ENCODE data around the gene AGGF1.
"Not testable (repeated sequence)": the region's sequence is repeated elsewhere in the genome, so short reads cannot be mapped to it uniquely, and the experiment has no call there.

Gene AGGF1

GRCh38 chr5:77028631-77029375 is 1.4 kb upstream of the AGGF1 start:
- no peak for DNase-seq (ENCODE audit: low read depth)

GRCh38 chr5:77029376-77029885 is 773 bp upstream of the AGGF1 start:
- peak; percentile 8 for DNase-seq (ENCODE audit: low read depth)

GRCh38 chr5:77031891-77032290 is 1.7 kb downstream of the AGGF1 start:
- DNase-seq (ENCODE audit: low read depth) = no peak

GRCh38 chr5:77032635-77033034 is 2.4 kb downstream of the AGGF1 start:
- DNase-seq (ENCODE audit: low read depth) = no peak

GRCh38 chr5:77033338-77033737 is 3.1 kb downstream of the AGGF1 start:
- no peak for DNase-seq (ENCODE audit: low read depth)

GRCh38 chr5:77035950-77036349 is 5.7 kb downstream of the AGGF1 start:
- no peak for DNase-seq (ENCODE audit: low read depth)

GRCh38 chr5:77046416-77047073 is 16.3 kb downstream of the AGGF1 start:
- DNase-seq (ENCODE audit: low read depth) = no peak

GRCh38 chr5:77064040-77064439 is 33.8 kb downstream of the AGGF1 start:
- no peak for DNase-seq (ENCODE audit: low read depth)

GRCh38 chr5:77065256-77065655 is 35.1 kb downstream of the AGGF1 start:
- DNase-seq (ENCODE audit: low read depth) = no peak

GRCh38 chr5:77066184-77066583 is 36.0 kb downstream of the AGGF1 start:
- no peak for DNase-seq (ENCODE audit: low read depth)

- peak; percentile 67 for DNase-seq (ENCODE audit: low read depth)
Measured at GRCh38 chr5:77066823-77067442, 36.7 kb downstream of the AGGF1 start.

GRCh38 chr5:77073667-77074066 is 43.5 kb downstream of the AGGF1 start:
- peak; percentile 83 for DNase-seq (ENCODE audit: low read depth)

- DNase-seq (ENCODE audit: low read depth) = no peak
Measured at GRCh38 chr5:77074745-77075144, 44.5 kb downstream of the AGGF1 start.

- DNase-seq (ENCODE audit: low read depth) = peak; percentile 56
Measured at GRCh38 chr5:77076961-77077828, 47.0 kb downstream of the AGGF1 start.

- no peak for DNase-seq (ENCODE audit: low read depth)
Measured at GRCh38 chr5:77077829-77078176, 47.6 kb downstream of the AGGF1 start.

- DNase-seq (ENCODE audit: low read depth) = not testable (repeated sequence)
Measured at GRCh38 chr5:77080479-77080878, 50.3 kb downstream of the AGGF1 start.

- no peak for DNase-seq (ENCODE audit: low read depth)
Measured at GRCh38 chr5:77080905-77081304, 50.7 kb downstream of the AGGF1 start.

GRCh38 chr5:77082280-77082679 is 52.1 kb downstream of the AGGF1 start:
- DNase-seq (ENCODE audit: low read depth) = no peak

- no peak for DNase-seq (ENCODE audit: low read depth)
Measured at GRCh38 chr5:77083088-77083487, 52.9 kb downstream of the AGGF1 start.

- DNase-seq (ENCODE audit: low read depth) = no peak
Measured at GRCh38 chr5:77086368-77086688, 56.1 kb downstream of the AGGF1 start.

- peak; percentile 59 for DNase-seq (ENCODE audit: low read depth)
Measured at GRCh38 chr5:77086689-77087483, 56.7 kb downstream of the AGGF1 start, which contains the start of gene ZBED3. TSS of gene ZBED3 (minus strand) at chr5:77087285. CDS start at chr5:77077878, 9,407 bp downstream.

All from amniotic epithelial cell (primary cell).